Epithelial cell of proximal tubule (primary cell): ENCODE results near the gene CDH22. TPM values are rescaled to one million over a fixed set of nuclear protein-coding genes. Genes with fewer than 3 reads are reported as not detected.

Experiments
- DNase-seq: peaks from one replicate; pipeline ENCODE4 v3.0.0-alpha.2; 2011; ENCODE audit warnings: low read depth
- H3K4me3 ChIP-seq: 2 replicates; pipeline ENCODE4 v1.5.1; 2011; ENCODE audit warnings: low read depth, mild to moderate bottlenecking, low read length
- total RNA-seq: library from RNA; depleted of rRNA; stranded (reverse); fragments of >200 nt; gene quantifications from 2 replicates; pipeline ENCODE4 v1.2.3, GENCODE V29; 2015
- TF ChIP-seq, protein P1 (sequence below): conservative IDR thresholded peaks from 2 replicates; pipeline ENCODE4 v1.5.1; 2012; ENCODE audit warnings: low read depth, mild to moderate bottlenecking, low read length

CDH22 gene
- total RNA-seq, 1 donor from 2014 or later, result not detected

DNA sequence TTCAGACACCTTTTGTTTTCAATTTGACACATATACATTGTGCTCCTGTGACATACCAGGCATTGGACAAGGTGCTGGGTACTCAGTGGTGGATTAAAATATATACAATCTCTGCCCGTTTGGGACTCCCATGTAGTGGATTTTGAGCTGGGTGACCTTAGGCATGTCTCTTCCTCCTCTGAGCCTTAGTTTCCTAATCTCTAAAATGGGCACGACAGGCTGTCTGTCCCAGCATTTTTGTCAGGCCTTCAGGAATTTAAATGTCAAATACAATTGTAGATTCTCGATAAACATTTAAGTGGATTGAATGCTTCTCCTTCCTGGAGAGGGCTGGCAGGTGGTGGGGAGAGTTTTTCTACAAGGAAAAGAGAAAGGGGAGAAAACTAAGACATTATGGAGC lies 22.6 kb downstream of the CDH22 start:
- TF ChIP-seq, protein P1, sequence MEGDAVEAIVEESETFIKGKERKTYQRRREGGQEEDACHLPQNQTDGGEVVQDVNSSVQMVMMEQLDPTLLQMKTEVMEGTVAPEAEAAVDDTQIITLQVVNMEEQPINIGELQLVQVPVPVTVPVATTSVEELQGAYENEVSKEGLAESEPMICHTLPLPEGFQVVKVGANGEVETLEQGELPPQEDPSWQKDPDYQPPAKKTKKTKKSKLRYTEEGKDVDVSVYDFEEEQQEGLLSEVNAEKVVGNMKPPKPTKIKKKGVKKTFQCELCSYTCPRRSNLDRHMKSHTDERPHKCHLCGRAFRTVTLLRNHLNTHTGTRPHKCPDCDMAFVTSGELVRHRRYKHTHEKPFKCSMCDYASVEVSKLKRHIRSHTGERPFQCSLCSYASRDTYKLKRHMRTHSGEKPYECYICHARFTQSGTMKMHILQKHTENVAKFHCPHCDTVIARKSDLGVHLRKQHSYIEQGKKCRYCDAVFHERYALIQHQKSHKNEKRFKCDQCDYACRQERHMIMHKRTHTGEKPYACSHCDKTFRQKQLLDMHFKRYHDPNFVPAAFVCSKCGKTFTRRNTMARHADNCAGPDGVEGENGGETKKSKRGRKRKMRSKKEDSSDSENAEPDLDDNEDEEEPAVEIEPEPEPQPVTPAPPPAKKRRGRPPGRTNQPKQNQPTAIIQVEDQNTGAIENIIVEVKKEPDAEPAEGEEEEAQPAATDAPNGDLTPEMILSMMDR, result no peak
- DNase-seq, result no peak

DNA sequence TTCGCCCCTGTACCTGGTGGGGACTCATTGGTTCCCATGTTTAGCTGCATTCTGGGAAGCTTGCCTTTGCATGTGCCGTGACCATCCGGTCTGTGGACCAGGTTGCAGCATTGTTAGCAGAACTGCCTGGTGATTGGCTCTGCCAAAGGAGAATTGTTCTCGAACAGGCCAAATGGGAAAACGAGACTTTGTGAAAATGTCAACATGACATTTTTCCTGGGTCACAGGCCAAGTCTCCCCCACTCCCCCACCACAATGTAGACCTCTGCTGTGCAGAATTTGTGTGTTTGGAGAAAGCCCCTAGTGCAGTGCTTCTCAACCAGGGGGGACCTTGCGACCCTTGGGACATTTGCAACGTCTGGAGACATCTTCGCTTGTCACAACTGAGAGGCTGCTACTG lies 23.2 kb downstream of the CDH22 start:
- H3K4me3 ChIP-seq, result no peak overlapping the region
- DNase-seq, result no peak
- TF ChIP-seq, protein P1, result no peak

More for the DNA sequence above, 22.6 kb downstream of the CDH22 start:
- no peak overlapping the region for H3K4me3 ChIP-seq

- TF ChIP-seq, protein P1, result no peak
- no peak for DNase-seq
- H3K4me3 ChIP-seq, result no peak overlapping the region
These were observed 24.3 kb downstream of the CDH22 start for GRCh38 chr20:46284040-46284427.

GRCh38 chr20:46283426-46284039 lies 24.8 kb downstream of the CDH22 start:
- DNase-seq, result no peak
- no peak overlapping the region for H3K4me3 ChIP-seq
- TF ChIP-seq, protein P1, result no peak

GRCh38 chr20:46282669-46283068 lies 25.6 kb downstream of the CDH22 start:
- DNase-seq, result no peak
- H3K4me3 ChIP-seq, result no peak overlapping the region
- TF ChIP-seq, protein P1, result no peak

DNA sequence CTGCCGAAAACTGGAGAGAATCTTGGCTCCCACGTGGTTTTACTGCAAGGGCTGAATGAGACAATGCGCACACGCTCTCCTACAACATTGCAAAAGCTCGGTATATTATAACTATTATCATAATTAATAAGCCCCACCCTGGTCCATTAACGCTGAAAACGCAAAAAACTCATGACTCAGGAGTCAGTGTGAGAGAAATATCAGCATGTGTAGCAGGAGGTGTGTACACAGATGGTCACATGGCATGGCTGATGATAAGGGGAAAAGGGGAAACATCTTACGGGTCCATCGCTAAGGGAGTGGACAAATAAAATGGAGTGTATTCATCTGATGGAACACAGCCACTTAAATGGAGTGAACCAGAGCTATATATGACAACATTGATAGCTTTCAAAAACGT lies 29.2 kb downstream of the CDH22 start:
- no peak overlapping the region for H3K4me3 ChIP-seq
- DNase-seq, result no peak
- TF ChIP-seq, protein P1, result no peak

DNA sequence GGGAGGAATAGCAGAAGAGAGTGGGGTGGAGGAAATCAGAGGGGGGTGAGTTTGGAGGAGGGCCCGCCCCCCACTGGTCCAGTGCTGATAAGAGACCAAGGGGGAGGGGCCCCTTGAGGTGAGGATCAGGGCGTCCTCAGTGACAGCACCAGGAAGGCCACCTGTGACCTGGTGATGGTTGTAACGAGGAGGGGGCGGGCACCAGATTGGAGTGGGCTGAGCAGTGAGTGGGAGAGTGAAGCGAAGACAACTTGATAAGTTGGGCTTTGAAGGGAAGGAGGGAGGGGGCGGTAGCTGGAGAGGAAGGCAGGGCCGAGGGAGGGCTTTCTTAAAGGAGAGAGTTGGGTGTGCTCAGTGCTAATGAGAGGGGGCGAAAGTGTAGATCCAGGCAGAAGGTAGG lies 30.7 kb downstream of the CDH22 start:
- DNase-seq, result no peak

More for the DNA sequence above, 30.7 kb downstream of the CDH22 start:
- H3K4me3 ChIP-seq, result no peak overlapping the region
- TF ChIP-seq, protein P1, result no peak
